Suprapubic skin (tissue), 4 donors: ENCODE results near the gene MAST4. TPM values are rescaled to one million over a fixed set of nuclear protein-coding genes. Genes with fewer than 3 reads are reported as not detected.

Experiments
- DNase-seq, 2 donors: peaks; one replicate each; pipeline ENCODE4 v3.0.0-alpha.2; 2019; ENCODE audit warnings: low spot score in 2 of 2
- H3K27ac ChIP-seq: fragments of 200-600 bp; sonication (generic); one replicate; pipeline ENCODE4 v1.5.1; 2019
- H3K27me3 ChIP-seq: fragments of 200-600 bp; sonication (generic); one replicate; pipeline ENCODE4 v1.5.1; 2019
- H3K36me3 ChIP-seq: fragments of 200-600 bp; sonication (generic); one replicate; pipeline ENCODE4 v1.5.1; 2019
- H3K4me1 ChIP-seq: fragments of 200-600 bp; sonication (generic); one replicate; pipeline ENCODE4 v1.5.1; 2019
- H3K4me3 ChIP-seq: fragments of 200-600 bp; sonication (generic); one replicate; pipeline ENCODE4 v1.5.1; 2019; ENCODE audit warnings: mild to moderate bottlenecking
- H3K9me3 ChIP-seq: fragments of 200-600 bp; sonication (generic); one replicate; pipeline ENCODE4 v1.5.1; 2019
- CTCF ChIP-seq, 2 donors: fragments of 200-600 bp in 1 of 2; fragments of 450-650 bp in 1 of 2; sonication (generic) in 1 of 2; IDR thresholded peaks; one replicate each; pipeline ENCODE4 v1.5.1; 2016 to 2019; ENCODE audit warnings: antibody characterized with exemption in 2 of 2, mild to moderate bottlenecking in 1 of 2, moderate library complexity in 1 of 2
- EP300 ChIP-seq: sonication (generic); formaldehyde crosslinking; IDR thresholded peaks from one replicate; pipeline ENCODE4 v1.6.1; 2017; ENCODE audit warnings: antibody characterized with exemption
- POLR2A ChIP-seq, 2 donors: fragments of 450-650 bp; IDR thresholded peaks; one replicate each; pipeline ENCODE4 v1.6.1; 2017; ENCODE audit warnings: antibody characterized with exemption in 2 of 2, mild to moderate bottlenecking in 2 of 2, moderate library complexity in 2 of 2
- POLR2AphosphoS5 ChIP-seq, 3 donors: sonication (generic); formaldehyde crosslinking; IDR thresholded peaks; one replicate each; pipeline ENCODE4 v1.6.1; 2017; ENCODE audit warnings: antibody characterized with exemption in 3 of 3
- WGBS: methylation state at CpG from one replicate; pipeline ENCODE4 v1.1.5; 2018; 5-methylcytosine and 5-hydroxymethylcytosine counted together
- total RNA-seq, 4 donors: library from RNA; depleted of rRNA; stranded (reverse); fragments of >200 nt; gene quantifications; one replicate each; pipeline ENCODE4 v1.1.0, GENCODE V29; 2016

The MAST4 gene
- total RNA-seq, 4 donors from 2014 or later: 79.2 to 144 (median 98.1) TPM

- WGBS: 62% methylated on average over 1 of the region's 1 CpG
- H3K27me3 ChIP-seq: no peaks in the 10 kb centered on the region
- no peak overlapping the region for H3K27ac ChIP-seq
- H3K36me3 ChIP-seq: no peaks in the 10 kb centered on the region
- H3K4me1 ChIP-seq: no peaks in the 10 kb centered on the region
- TF ChIP-seq POLR2A (IDR thresholded peaks at IDR 0.05) (no peak), CTCF (IDR thresholded peaks at IDR 0.05) (no peak), POLR2AphosphoS5 (IDR thresholded peaks at IDR 0.05) (no peak), EP300 (no peak)
- no peak overlapping the region for H3K4me3 ChIP-seq
- DNase-seq: no peak
- no peaks in the 10 kb centered on the region for H3K9me3 ChIP-seq
These were observed 333.1 kb downstream of the MAST4 start for GRCh38 chr5:66929281-66929680.

- Histone ChIP-seq H3K27ac (no peak overlapping the region), H3K9me3 (no peaks in the 10 kb centered on the region), H3K4me1 (no peaks in the 10 kb centered on the region), H3K4me3 (no peak overlapping the region), H3K36me3 (no peaks in the 10 kb centered on the region), H3K27me3 (no peaks in the 10 kb centered on the region)
- DNase-seq: no peak
- 79% methylated on average over 2 of the region's 2 CpGs for WGBS
- TF ChIP-seq POLR2AphosphoS5 (IDR thresholded peaks at IDR 0.05): no peak
- no peak for TF ChIP-seq EP300
- no peak for TF ChIP-seq CTCF (IDR thresholded peaks at IDR 0.05)
- no peak for TF ChIP-seq POLR2A (IDR thresholded peaks at IDR 0.05)
These were observed 333.8 kb downstream of the MAST4 start for GRCh38 chr5:66929995-66930394.

GRCh38 chr5:66931651-66932050 is 335.5 kb downstream of the MAST4 start:
- no peaks in the 10 kb centered on the region for H3K4me1 ChIP-seq
- H3K4me3 ChIP-seq: no peak overlapping the region
- H3K27ac ChIP-seq: no peak overlapping the region
- H3K9me3 ChIP-seq: no peaks in the 10 kb centered on the region
- no peak for DNase-seq
- TF ChIP-seq POLR2A (IDR thresholded peaks at IDR 0.05): no peak
- TF ChIP-seq CTCF (IDR thresholded peaks at IDR 0.05): no peak
- no peak for TF ChIP-seq POLR2AphosphoS5 (IDR thresholded peaks at IDR 0.05)
- no peak for TF ChIP-seq EP300
- H3K27me3 ChIP-seq: no peaks in the 10 kb centered on the region
- H3K36me3 ChIP-seq: no peaks in the 10 kb centered on the region
- WGBS: 81% methylated on average over 5 of the region's 5 CpGs

- no peaks in the 10 kb centered on the region for H3K27me3 ChIP-seq
- no peaks in the 10 kb centered on the region for H3K9me3 ChIP-seq
- H3K4me1 ChIP-seq: no peaks in the 10 kb centered on the region
- WGBS: 74% methylated on average over 3 of the region's 3 CpGs
- no peak for TF ChIP-seq CTCF (IDR thresholded peaks at IDR 0.05)
- DNase-seq: no peak
- no peaks in the 10 kb centered on the region for H3K36me3 ChIP-seq
- no peak overlapping the region for H3K4me3 ChIP-seq
- no peak overlapping the region for H3K27ac ChIP-seq
These were observed 336.3 kb downstream of the MAST4 start for GRCh38 chr5:66932457-66932856.

GRCh38 chr5:66933066-66933465 is 336.9 kb downstream of the MAST4 start:
- H3K4me3 ChIP-seq: no peak overlapping the region
- TF ChIP-seq EP300 (no peak), POLR2AphosphoS5 (IDR thresholded peaks at IDR 0.05) (no peak), CTCF (IDR thresholded peaks at IDR 0.05) (no peak), POLR2A (IDR thresholded peaks at IDR 0.05) (no peak)
- H3K27ac ChIP-seq: no peak overlapping the region
- no peaks in the 10 kb centered on the region for H3K36me3 ChIP-seq
- no peaks in the 10 kb centered on the region for H3K9me3 ChIP-seq
- whole genome bisulfite sequencing: 67% methylated on average over 1 of the region's 1 CpG
- H3K4me1 ChIP-seq: no peaks in the 10 kb centered on the region
- H3K27me3 ChIP-seq: no peaks in the 10 kb centered on the region
- no peak for DNase-seq
